ENCODE results near the gene IL18RAP.

GRCh38 chr2:102486941-102487702, 64.2 kb downstream of the IL18RAP start:
- TF ChIP-seq ZFX (IDR thresholded peaks at IDR 0.05; ENCODE audit: borderline replicate concordance) (no peak), CTCF (IDR thresholded peaks at IDR 0.05) (no peak)
